ENCODE data around the gene PTPRN2.

DNA sequence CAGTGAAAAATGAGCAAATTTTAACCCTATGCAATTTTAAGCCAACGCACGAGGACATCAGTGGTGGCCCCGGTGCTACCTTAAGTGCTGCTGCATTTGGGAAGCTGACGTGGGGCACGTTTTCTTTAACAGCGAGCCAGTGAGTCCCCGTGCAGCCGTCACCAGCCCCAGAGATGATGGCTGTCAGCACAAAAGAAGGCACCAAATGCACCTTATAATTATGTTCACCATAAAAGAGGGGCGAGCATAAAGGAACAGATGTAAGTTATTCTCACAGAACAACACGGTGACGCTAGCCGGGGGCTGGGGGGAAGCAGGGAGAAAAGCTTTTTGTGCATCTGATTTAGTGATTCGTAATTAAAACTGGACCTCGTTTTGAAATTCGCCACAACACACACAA, 990.7 kb downstream of the PTPRN2 start:
- no peak for TF ChIP-seq POLR2A (IDR thresholded peaks at IDR 0.05; ENCODE audit: extremely low read depth, insufficient read length)
- TF ChIP-seq, protein P1, sequence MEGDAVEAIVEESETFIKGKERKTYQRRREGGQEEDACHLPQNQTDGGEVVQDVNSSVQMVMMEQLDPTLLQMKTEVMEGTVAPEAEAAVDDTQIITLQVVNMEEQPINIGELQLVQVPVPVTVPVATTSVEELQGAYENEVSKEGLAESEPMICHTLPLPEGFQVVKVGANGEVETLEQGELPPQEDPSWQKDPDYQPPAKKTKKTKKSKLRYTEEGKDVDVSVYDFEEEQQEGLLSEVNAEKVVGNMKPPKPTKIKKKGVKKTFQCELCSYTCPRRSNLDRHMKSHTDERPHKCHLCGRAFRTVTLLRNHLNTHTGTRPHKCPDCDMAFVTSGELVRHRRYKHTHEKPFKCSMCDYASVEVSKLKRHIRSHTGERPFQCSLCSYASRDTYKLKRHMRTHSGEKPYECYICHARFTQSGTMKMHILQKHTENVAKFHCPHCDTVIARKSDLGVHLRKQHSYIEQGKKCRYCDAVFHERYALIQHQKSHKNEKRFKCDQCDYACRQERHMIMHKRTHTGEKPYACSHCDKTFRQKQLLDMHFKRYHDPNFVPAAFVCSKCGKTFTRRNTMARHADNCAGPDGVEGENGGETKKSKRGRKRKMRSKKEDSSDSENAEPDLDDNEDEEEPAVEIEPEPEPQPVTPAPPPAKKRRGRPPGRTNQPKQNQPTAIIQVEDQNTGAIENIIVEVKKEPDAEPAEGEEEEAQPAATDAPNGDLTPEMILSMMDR (IDR thresholded peaks at IDR 0.05; ENCODE audit: low read depth, low read length): no peak
- TF ChIP-seq, protein P2, sequence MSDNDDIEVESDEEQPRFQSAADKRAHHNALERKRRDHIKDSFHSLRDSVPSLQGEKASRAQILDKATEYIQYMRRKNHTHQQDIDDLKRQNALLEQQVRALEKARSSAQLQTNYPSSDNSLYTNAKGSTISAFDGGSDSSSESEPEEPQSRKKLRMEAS (IDR thresholded peaks at IDR 0.05; ENCODE audit: low read depth, low read length): no peak
- TF ChIP-seq MYC (IDR thresholded peaks at IDR 0.05; ENCODE audit: low read depth, low read length): no peak
